ENCODE data around the gene ELMO3.

DNA sequence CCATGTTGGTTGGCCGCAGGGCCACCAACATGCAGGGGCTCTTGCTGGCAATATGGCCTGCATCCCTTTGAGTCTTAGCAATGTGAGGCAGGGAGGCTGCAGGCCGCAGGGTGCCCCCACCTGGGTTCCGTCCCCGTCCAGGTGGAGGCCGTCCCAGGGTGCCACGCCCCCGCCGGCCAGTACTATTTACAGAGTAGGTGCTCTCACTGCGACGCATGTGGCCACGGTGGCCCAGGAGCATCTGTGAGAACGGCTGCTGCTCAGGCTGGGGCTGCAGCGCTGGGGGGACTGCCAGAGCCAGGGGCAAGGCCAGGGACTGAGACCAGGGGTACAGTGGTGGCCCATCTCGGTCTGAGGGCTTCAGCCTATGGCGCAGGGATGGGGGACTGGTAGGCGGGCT is 18.8 kb upstream of the ELMO3 start:
- TF ChIP-seq POLR2A (IDR thresholded peaks at IDR 0.05), result no peak
- TF ChIP-seq, protein P1, sequence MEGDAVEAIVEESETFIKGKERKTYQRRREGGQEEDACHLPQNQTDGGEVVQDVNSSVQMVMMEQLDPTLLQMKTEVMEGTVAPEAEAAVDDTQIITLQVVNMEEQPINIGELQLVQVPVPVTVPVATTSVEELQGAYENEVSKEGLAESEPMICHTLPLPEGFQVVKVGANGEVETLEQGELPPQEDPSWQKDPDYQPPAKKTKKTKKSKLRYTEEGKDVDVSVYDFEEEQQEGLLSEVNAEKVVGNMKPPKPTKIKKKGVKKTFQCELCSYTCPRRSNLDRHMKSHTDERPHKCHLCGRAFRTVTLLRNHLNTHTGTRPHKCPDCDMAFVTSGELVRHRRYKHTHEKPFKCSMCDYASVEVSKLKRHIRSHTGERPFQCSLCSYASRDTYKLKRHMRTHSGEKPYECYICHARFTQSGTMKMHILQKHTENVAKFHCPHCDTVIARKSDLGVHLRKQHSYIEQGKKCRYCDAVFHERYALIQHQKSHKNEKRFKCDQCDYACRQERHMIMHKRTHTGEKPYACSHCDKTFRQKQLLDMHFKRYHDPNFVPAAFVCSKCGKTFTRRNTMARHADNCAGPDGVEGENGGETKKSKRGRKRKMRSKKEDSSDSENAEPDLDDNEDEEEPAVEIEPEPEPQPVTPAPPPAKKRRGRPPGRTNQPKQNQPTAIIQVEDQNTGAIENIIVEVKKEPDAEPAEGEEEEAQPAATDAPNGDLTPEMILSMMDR (IDR thresholded peaks at IDR 0.05), result no peak
